GM21515 (cell line): Measurements from ENCODE around the gene HOXB2.

Experiments used
- ATAC-seq: cut with Tn5 transposase; IDR thresholded peaks from one replicate; pipeline ENCODE4 v1.9.1; 2021; ENCODE audit not compliant: unreplicated experiment

The HOXB2 gene

DNA sequence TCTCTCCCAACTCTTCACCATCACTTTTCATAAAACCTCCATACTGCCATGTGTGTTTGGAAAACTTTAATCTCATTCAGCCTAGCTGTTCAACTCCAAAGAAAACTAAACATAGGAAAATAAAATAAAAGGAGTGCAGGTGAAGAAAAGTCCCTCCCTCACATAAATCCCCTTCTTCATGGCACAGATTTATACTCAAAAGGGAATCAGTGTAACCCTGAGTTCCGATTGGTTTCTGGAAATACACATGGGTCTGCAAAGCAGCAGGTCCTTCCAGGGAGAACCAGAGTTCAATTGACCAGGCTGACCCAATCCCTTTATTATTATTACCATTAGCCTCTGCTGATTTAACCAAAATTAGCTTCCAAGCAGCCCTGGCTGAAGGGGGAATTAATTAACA, 8.9 kb upstream of the HOXB2 start:
- ATAC-seq, result no peak

DNA sequence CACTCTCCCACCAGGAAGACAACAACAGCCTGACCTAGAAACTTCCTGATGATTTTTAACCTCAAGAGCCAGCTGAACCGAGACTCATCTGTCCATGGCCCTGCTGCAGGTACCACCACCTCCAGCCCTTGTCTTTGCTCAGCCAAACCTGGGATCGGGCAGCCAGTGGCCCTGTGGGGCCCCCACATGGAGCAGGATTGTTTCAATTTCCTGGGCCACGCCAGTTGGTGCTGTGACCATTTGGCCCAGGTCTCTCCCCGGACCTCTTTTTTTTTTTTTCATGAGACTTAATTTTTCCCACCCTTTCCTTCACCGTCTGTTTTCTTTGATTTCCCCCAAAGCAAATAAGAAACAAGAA, 8.3 kb upstream of the HOXB2 start:
- no peak for ATAC-seq

DNA sequence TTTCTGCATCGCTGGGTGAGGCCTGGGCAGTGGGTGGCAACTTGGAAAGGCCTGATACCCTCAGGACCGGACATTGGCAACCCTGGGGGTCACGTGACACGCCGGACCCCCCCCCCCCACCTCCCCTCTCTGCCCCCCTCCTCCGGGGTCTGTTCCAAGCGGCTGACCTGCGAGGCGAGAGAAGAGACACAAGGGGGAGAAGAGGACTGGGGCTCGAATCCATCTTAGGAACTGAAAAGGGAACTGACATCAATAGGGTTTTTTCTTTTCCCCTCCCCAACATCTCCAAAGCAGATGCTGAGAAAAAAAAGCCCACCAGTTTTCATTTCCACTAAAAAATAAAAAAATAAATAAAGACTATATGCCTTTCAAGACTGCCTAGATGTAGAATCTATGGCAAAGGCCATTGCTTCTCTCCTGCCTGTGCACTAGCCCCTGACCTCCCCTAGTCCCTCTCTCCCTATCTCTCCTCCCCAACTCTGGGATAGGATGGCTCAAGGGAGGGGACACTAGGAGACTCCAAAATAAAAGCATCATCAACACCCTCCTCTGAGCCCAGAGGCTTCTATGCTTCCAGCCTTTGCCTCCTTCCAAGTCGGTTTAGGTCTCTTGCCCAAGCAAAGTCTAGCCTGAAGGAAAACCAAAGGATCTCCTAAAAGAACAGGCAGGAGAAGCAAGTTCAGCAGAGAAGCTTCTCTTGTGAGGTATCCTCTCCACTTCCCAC, 7.7 kb upstream of the HOXB2 start:
- ATAC-seq, result no peak

DNA sequence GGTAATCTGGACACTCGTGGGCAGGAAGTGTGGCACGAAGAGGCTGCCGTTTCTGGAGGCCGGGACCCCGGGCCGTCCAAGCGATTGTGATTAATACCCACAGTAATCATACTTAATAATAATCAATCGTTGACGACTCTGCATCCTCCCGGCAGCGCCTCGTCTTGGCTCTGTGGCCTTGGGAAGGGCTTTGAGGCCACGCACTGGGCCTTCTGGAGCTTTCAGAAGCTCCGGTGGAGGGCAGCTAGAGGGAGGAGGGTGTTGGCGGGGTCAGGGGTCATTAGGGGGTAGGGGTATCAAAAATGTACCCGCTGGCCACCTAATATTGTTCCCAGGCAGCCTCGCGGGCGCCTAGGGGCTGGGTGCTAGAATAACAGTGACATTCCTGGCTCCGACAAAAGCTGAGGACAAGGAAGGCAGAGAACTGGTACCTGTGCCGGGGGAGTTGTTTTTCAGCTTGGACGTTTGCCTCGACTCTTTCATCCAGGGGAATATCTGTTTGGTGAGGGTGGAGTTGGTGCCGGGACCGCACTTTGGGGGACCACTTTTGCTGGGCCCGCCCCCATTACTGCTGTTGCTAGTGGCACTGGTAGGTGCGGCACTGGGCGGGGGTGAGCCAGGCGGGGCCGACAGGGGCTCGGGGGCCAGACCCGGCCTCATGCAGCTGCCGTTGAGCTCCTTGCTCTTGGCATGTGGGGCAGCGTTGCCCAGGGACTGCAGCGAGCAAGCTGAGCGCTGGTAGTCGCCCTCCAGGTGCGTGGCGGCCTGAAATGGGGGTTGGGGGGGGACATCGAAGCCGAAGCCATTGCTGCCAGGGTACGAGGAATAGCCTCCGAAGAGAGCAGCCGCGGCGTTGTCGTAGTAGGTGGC, 6.9 kb upstream of the HOXB2 start:
- ATAC-seq, result no peak

DNA sequence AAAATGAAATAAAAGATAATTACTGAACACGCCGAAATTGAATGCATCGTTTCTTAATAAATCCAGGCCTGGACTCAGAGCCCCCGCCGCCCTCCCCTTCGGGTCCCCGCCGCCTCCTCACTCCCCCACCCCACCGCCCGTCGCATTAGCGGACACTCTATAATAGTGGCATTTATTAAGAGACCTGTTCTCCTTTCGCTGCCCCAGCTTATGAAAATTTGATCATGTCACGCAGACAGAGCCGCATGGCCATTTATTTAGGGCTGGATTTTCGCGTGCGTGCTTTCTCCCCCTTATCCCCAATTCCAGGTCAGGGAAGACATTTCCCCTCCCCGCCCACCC, 6.3 kb upstream of the HOXB2 start:
- no peak for ATAC-seq

DNA sequence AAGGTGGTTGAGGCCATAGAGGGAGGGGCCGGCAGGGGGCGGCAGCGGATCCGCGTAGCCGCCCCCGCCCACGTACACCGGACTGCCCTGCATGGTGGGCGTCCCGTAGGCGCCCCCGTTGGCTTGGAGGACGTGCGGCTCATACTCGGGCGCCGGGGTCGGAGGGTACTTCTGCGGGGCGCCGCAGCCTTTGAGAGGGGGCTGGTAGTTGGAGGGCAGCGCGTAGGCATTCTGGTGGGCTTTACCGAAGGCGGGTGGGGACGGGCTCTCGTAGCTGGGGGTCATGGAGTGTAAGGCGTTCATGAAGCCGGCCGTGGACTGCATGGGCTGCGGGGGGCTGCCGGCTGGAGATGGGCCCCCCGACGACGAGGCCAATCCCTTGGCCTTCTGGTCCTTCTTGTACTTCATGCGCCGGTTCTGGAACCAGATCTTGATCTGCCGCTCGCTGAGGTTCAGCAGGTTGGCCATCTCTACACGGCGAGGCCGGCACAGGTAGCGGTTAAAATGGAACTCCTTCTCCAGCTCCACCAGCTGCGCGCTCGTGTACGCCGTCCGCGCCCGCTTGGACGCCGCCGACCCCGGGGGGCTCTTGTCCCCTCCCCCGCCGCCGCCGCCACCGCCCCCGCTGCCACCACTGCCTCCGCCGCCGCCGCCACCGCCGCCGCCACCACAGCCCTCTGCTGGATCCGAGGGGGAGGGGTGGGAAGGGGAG, 5.7 kb upstream of the HOXB2 start:
- ATAC-seq, result no peak

DNA sequence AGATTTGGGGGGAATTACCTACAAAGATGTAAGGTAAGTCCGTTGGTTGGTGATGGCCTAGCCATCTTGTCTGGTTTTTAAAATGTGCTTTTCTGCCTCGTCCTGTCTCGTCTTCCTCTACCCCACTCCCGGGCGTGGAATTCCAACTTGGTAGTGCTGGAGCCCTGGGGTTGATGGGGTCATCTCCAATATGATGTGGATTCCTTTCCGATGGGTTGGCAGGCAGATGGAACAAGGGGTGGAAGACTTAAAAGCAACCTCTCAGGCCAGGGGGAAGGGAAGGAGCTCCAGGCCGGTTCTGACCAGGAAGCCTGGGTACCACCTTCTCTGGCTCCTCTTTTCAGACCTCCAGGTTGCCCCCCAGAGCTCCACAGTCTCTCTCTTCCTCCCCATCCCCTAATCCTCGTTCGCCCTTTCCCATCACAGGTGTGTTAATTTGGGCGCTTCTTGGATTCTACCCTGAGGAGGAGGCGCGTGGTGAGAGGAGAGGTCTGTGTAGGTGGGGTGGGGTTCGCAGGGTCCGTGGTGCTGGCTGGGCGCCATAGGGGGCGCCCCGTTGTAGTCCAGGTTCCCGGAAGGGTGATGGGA, 5.1 kb upstream of the HOXB2 start:
- no peak for ATAC-seq

DNA sequence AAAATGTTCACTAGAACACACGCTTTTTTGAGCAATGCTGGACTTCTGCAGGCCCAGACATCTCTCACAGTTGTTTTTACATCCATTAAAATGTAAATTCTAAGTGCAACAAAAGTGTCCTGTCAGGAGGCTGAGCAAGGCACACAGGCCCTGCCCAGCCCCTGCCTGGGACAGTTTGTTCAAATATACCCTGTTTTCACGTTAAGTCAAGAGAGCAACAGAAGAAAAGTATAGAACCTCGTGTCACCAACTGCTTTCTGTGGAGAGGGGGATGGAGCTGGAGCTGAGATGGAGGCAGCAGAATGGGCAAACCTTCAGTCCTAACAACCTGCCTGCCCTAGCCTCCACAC, 4.3 kb upstream of the HOXB2 start:
- no peak for ATAC-seq

DNA sequence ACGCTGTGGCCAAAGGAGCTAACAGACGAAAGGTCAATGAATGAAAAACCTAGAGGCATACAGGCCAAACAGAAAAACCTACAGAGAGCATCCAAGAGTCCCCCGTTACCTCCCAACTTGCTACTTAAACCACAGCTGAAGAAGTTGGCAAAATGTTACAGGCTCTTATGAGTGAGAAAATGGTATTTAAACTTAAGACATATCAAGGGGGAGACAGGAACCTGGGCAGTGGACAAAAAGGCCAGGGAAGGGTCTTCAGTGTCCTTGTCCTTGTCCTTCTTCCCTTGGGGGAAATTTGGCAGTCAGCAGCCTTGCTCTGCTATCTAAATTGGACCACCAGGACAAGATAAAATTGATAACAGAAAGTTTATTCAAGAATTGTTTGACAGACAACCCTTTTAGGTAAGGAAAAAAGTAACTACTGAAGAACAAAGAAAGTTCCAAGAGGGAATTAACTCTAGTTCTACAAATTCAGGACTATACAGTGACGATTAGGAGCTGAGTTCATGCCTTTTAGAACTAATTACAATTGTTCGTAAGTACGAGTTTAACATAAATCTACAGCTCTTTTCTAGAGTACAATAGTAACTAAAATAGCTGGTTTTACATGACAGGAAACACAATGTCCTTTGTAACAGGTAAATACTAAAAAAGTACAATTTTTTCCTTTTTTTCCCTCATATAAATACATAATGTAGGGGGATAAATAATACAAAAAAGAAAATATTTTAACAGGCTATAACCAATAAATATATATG, 3.8 kb upstream of the HOXB2 start:
- ATAC-seq, result no peak

DNA sequence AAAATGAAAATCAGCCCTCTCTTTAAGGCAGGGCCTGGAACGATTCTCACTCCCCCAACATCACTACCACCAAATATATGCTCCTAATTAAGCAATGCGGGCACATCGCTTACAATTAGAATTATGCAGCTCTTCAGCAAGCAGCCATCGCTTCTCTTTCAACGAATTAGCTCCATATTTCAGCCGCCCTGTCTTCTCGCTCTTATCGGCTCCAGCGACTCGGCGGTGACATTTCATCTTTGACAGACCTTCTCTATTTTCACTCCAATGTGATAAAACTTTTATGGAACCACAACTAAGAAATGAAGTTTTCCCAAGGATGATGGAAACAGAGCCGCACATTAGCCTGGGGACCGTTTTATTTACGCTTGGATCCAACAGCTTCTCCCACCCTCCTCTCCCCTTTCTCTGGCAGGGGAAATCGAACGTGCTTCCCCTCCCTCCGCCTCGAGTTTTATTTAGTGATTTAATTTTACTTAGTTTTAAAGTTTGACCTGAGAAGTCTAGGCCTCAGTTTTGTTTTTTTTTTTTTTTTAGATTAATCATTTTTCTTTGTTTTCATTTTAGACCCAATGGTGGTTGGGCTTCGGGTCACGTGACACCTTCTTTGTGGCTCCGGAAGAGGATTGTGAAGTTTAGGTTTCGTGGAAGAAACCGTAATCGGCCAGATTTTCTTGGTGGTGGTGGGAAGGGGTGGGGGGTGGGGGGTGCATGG, 3.1 kb upstream of the HOXB2 start:
- ATAC-seq, result no peak

DNA sequence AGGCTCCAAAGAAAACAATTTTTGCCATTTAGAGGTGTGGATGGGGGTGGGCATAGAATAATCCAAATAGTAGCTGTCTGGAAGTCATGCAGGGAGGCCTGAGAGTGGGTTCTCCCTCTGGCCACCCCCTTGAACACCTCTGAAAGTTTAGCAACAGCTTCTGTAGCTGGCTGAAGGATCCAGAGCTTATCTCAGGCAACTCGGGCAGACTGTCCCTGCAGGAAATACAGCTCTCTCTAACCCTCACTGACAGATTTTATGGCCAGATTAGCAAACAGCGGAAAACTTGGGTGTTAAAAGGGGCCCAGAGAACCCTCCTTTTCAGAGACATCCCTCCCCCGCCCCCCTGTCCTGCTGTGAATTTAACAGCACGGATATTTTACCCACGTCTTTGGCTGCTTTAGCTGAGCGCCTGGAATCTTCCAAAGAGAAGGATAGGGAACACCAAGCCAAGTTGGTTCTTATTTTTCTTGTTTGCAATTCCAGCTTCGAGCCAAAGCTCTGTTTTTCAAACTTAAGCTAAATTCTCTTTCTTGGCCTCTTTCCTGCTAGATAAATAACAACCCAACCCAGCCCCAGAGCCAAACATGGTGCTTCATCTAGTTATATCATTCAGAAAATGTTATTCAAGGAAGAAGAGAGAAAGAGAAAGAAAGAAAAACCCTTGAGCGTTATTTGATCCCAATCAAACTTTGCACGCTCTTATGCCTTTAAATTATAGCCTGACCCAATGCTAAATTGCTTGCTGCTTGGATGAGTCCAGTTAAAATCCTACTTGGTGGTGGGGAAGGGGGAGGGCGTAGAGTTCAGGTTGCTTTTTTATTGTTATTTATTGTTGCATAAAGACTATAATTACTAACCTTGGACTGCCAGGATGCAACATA, 2.3 kb upstream of the HOXB2 start:
- no peak for ATAC-seq

DNA sequence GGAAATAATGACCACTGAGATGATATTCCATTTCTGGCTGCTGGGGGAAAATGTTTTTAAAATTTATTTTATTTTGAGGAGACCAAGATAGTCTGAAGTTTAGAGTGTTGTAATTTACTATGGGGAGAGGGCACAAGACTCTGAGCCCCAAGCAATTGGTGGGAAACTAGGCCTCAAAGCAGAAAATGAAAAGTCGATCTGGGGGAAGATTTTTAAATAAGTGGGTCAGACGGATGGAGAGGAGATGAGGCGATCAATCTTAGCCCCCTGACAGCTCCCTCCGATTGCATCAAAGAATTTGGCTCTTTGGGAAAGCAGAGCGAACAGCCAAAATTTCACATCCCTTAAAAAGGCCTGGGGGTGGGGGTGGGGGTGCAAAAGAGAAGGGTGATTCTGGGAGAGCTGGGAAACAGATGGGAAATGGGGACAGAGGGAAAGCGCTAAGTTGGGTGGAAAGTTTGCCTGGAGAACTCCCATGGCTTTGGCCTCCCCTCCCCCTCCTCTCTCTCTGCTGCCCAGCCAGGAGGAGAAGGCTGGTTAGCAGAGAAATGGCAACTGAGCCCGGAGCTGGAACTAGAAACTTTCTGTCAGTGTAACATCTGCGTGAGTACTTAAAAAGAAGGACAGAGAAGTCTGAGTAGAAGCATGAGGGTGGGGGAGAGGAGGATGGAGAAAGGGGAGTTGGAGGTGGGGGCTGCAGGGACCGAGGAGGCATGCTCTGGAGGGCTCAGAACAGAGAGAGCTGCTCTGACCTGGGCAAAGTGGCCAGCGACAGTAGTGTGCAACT, 1.4 kb upstream of the HOXB2 start:
- ATAC-seq, result no peak

DNA sequence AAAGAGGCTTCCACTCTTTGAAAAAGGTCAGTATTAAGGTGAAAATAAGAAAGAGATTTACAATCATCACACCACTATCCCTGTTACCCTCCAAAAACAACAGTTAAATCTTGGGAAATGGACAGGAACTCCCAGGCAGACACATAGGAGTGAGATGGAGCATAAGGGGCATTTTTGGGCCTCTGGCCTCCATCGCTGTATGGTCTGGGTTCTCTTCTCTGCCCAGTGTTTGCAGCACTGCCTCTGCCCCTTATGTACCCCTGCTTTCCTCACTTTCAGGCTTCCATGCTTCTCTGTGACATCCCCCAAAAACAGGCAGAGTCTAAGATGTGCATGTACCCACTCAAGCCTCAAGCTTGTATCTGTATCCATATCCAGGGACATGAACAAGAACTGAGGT, 630 bp upstream of the HOXB2 start:
- ATAC-seq, result no peak

DNA sequence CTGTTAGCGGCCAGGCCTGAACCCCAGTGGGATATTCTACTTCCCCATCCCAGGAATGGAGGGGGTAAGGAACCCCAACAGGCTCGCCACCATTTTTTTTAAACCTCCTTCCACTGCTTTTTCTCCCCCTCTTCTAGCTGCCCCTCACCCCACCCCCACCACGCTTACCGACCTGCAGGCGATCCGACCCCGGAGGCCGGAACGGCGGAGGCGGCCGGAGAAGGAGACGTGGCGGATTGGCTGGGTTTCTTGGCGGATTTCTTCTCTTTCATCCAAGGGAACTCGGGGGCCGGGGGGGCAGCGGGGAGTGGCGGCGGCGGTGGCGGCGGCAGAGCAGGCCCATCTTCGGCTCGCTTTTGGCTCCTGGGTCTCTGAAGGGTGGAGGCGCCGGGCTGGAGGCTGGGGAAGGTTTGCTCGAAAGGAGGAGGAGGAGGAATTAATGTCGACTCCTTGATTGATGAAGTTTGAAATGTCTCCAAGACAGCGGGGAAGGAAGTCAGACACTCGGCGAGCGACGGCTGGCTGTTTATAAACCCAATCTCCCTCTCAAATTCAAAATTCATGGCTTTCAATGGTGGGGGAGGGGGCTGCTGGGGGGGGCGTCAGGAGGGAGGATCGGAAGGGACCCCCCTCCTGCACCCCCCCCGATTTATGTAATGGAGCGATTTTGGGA, 424 bp downstream of the HOXB2 start:
- ATAC-seq, result no peak

DNA sequence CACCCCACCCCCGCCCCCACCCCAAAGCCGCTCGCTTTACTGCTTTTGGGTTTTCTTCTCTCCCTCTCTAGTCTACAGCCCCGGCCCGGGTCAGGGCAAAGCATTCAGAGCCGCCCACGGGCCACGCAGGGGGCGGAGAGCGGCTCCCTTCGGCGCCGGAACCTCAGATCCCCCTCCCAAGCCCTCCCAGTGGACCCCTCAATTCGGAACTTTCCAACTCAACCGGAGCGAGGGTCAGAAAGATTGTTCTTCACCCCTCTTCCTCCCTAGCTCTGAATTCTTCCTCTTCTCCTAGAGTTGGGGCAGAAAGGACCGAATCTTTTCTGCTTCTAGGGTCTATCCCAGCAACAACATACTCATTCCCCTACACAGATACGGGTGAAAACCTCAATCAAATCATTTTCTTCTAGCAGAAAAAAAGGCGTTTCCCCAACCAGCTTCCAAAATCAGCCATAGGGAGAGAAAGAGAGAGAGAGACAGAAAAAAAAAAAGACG, 1.0 kb downstream of the HOXB2 start:
- no peak for ATAC-seq

DNA sequence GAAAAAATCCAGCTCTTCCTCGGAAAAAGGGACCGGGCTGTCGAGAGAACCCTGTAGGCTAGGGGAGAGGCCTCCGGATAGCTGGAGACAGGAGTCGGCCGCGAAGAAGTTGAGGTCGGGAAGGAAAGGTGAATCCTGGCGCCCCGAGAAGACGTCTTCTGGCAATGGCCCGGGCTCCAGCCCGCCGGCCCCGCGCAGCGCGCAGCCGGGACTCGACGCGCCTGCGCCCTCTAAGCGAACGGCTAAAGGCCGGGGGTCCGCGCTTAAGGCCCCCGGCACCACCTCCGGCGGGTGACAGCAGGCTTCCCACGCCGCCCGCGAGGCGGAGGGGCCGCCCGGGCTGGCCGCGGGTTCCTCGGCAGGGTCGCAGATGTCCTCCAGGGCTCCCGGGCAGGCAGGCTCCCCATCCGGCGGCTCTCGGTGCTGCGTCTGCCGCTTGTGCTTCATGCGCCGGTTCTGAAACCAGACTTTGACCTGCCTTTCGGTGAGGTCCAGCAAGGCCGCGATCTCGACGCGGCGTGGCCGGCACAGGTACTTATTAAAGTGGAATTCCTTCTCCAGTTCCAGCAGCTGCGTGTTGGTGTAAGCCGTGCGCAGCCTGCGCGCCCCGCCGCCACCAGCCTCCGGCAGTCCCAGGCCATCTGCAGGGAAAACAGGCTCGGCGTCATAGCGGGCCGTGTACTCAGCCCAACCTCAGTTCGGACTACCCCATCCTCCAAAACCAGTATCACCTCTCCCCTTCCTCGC, 1.6 kb downstream of the HOXB2 start:
- ATAC-seq, result peak; percentile 62

DNA sequence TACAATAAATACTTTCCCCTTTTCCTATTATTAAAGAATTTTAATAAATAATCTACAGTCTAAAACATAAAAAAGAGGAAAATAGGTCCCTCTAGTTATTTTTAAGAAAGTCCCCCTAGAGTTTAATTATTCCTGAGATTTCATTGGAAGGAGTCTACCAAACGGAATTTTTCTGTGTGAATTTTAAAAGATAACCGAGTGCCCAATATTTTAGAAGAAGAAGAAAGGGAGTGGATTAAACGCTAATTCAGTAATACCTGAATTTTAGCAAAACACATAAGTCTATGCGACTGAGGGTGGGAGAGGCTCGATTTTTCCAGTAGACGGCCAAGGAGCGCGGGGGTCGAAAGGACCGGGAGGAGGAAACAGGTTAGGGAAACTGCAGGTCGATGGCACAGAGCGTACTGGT, 2.2 kb downstream of the HOXB2 start:
- ATAC-seq, result no peak
